HL-60/S4 treated with phorbol 12-myristate 13-acetate at 8.2 ng/mL for 4 days and 3 days (cell line): ENCODE data around the gene ITSN2.
"Not testable (repeated sequence)": the region's sequence is repeated elsewhere in the genome, so short reads cannot be mapped to it uniquely, and the experiment has no call there.

Source experiments
- in situ Hi-C: fragments of 300-500 bp; cut with MboI; formaldehyde crosslinking; loops from 2 replicates; pipeline ENCODE4 v1.15.0; 2022; ENCODE audit warnings: low sequenced_read_pairs

The ITSN2 gene

GRCh38 chr2:24365826-24366225 lies 5.5 kb upstream of the ITSN2 start:
- in situ Hi-C loops: no loop called here

GRCh38 chr2:24365051-24365450 lies 4.7 kb upstream of the ITSN2 start:
- in situ Hi-C loops: no loop called here

DNA sequence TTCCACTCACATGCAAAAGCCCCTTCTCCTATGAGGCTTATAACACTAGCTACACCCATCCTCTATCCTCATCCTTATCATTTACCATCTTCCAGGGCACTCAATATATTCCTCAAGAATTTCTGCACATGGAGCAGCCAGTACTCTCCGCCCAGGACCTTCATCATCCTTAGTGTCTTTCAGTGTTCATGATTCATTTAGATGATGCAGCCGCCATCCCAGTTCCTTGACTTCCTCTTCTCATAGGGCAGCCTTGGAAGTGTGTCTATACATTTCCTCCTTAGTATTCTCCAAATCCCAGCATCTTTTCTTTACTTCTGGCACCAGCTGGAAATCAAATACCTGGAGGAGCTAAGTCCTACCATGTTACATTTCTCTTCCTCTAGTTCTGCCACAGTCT lies 3.0 kb upstream of the ITSN2 start:
- in situ Hi-C loops: no loop called here

DNA sequence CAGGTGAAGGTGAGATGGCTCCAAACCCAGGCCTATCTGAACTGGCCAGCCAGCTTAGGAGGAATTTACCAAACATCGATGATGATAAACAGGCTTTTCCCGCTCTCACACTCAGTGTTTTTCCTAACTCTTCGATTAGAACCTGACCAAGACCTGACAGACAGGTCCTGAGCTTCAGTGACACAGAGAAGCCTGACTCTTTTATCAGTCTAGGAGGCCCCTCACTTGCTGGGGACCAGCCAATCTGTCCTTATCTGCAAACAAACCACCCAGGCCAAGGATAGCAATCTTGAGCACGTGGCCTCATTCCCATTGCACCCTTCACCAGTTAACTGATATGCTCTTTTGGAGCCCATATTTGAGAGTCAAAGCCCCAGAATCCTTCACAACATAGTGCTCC lies 1.9 kb upstream of the ITSN2 start:
- in situ Hi-C loops: no loop called here

GRCh38 chr2:24360963-24361330 lies 611 bp upstream of the ITSN2 start:
- in situ Hi-C loops: no loop called here

DNA sequence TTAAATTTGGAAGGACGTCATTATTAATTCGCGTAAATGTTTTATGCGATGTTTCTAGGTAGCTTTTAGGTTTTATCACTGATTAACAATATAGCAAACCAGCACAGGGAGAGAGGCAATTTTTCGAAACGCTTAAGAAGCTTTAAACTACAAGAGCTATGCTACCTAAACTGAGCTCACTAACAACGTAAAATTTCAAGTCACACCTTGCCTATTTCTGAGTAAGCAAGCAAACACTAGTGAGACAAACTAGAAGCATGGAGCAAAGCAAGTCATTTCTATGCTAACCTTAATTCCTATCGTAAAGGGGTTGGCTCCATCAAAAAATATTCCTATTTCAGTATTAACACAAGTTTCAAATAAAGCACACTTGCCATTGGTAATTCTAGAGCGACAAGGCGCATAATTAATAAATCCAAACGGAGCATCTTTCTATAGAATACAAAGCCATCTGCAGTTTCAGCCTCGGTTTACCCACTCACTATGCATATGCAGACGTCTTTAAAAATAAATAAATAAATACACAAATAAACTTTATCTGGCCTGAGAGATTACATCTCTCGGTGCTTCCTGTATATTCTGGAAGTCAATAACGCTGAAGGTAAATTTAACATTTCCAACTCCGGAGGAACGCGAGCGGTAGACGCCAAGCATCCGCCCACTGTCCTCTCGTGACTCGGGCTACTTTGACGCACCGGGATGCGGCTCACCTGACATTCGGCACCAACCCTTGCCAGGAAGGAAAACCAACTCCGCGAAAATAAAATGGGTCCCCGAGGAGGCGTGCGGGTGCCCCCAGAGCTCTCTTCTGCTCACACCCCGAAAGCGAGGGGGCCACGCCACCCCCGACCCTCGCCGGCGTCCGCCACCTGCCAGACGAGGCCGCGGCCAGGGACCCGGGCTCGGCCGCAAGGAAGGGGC lies 947 bp downstream of the ITSN2 start:
- in situ Hi-C loops: no loop called here

GRCh38 chr2:24357767-24358166 lies 2.6 kb downstream of the ITSN2 start:
- in situ Hi-C loops: not testable (repeated sequence)

DNA sequence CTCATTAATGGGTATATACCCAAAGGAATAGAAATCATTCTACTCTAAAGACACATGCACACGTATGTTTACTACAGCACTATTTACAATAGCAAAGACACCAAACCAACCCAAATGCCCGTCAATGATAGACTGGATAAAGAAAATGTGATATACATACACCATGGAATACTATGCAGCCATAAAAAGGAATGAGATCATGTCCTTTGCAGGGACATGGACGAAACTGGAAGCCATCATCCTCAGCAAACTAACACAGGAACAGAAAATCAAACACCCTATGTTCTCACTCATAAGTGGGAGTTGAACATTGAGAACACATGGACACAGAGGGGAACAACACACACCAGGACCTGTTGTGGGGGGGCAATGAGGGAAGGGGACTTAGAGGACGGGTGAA lies 3.2 kb downstream of the ITSN2 start:
- in situ Hi-C loops: not testable (repeated sequence)

DNA sequence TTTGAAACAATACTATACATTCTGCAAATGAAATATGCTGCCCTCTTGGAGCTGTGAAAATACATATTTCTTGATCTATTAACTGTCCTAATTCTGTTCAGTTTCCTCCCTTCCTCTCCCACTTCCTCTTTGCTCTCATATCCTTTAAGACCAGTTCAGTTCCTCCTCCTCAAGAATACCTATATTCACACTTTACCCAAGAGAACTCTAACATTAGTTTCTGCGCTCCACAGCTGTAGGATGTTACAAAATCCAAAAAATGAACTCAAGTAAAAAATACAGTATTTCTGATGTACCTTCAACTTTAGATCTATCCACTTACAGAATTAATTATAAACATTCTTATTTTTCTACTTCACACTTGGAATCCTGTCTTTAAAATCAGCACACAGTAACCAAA lies 5.4 kb downstream of the ITSN2 start:
- in situ Hi-C loops: no loop called here

- in situ Hi-C loops: no loop called here
These were observed 5.9 kb downstream of the ITSN2 start for GRCh38 chr2:24354395-24354794.

DNA sequence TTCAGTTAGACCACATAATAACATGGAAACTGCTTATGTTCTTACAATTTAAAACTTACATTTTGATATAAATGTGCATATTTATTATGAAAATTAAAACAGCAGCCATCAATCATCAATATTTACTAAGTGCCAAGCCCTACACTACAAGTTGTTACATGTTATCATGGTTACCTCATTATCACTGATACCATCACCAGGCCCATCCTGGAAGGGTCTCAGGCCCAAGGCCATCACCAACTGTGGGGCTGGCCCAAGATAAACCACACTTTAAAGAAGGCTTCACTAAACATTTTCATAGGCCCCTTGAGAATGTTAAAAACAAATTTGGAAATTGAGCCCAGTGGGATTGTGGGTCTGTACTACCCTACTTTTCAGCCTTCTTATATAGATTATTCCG lies 6.4 kb downstream of the ITSN2 start:
- in situ Hi-C loops: no loop called here

- in situ Hi-C loops: no loop called here
These were observed 7.0 kb downstream of the ITSN2 start for GRCh38 chr2:24353364-24353763.

- in situ Hi-C loops: no loop called here
These were observed 7.7 kb downstream of the ITSN2 start for GRCh38 chr2:24352664-24353063.

DNA sequence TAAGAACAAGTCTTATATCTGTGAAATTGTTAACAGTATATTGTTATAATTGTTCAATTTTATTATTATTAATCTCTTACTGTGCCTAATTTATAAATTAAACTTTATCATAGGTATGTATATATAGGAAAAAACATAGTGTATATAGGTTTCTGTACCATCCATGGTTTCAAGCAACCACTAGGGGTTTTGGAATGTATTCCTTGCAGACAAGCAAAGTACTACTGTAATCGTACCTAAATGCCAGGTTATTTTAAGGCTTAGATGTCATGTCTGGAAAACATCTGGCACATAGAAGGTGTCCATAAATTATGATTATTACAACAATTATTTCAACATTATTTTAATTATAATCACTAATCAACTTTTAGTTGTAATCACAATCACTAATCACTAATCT lies 8.4 kb downstream of the ITSN2 start:
- in situ Hi-C loops: no loop called here

- in situ Hi-C loops: no loop called here
These were observed 8.8 kb downstream of the ITSN2 start for GRCh38 chr2:24351627-24351938.

DNA sequence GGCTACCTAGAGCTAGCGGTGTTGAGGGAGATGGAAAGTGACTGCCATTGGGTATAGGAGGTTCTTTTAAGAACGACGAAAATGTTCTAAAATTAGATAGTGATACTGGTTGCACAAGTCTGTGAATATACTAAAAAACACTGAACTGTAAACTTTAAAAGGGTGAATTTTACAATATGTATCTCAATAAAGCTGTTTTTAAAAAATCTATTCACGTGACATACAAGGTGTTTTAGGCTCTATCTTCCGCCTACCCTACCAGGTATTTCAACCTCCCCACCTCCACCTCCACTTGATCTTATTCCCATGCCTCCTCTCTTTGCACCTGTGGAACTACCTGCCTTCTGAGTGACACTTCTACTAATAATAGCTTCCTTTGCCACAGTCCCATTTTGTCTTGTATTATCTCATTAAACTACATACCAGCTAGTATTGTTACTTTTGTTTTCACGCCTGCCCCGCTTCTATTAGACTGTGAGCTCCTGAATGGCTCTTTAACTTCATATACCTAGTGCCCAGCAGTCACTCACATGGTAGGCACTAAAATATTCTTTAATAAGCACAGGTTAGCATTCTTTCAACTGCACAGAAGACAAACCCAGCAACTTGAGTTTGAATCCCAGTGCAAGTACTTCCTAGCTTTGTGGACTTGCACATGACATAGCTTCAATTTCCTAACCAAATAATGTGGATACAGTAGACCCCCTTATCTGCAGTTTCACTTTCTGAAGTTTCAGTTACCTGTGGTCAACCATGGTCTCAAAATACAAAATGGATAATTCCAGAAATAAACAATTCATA lies 9.3 kb downstream of the ITSN2 start:
- in situ Hi-C loops: no loop called here

- in situ Hi-C loops: no loop called here
These were observed 11.2 kb downstream of the ITSN2 start for GRCh38 chr2:24349097-24349496.

- in situ Hi-C loops: no loop called here
These were observed 14.4 kb downstream of the ITSN2 start for GRCh38 chr2:24345937-24346336.

DNA sequence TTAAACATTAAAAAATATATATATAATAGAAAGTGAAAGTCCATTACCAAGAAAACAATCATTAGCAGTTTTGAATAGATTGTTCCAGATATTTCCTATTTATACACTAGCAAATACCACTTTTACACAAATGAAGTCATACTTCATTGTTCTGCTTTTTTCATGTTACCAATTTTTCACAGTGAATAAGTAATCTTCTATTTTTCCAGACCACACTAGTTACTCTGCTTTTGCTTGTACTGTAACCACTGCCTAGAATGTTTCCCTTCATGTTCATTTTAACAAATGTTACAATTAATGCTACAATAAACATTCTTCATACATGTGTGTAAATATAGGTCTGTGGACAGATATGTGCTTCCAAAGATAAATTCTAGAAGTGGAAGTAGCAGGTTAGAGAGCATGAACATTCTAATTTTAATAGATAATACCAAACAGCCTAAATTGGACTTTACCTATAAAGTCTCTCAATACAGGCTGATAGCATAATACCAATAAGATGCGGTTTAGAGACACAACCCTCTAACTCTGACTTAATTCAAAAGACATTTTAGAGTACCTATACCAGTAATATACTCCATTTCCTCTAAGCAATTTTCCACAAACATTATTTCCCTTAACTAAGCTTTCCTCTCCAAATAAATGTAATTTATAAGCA lies 17.0 kb downstream of the ITSN2 start:
- in situ Hi-C loops: no loop called here

GRCh38 chr2:24342110-24342910 lies 18.0 kb downstream of the ITSN2 start:
- in situ Hi-C loops: no loop called here

DNA sequence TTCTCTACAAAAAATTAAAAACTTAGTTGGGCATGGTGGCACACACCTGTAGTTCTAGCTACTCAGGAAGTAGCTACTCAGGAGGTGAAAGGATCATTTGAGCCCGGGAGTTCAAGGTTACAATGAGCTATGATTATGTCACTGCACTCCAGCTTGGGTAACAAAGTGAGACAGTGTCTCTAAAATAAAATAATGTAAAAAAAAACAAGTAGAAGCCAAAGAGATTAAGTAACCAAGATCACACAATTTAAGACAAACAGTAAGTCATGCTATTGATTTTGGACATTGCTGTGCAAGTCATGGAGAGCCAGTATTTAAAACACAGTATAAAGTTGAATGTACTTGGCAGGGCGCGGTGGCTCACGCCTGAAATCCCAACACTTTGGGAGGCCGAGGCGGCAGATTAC lies 20.5 kb downstream of the ITSN2 start:
- in situ Hi-C loops: no loop called here
